GM20000 (cell line): Measurements from ENCODE around the gene C1orf174.

Source experiments
- DNase-seq: peaks from one replicate; pipeline ENCODE4 v3.0.0; 2012; ENCODE audit warnings: low spot score
- CTCF ChIP-seq: IDR thresholded peaks from 2 replicates; pipeline ENCODE4 v1.5.1; 2012; ENCODE audit warnings: mild to moderate bottlenecking, control low read depth; ENCODE audit errors: extremely low read depth, missing control alignments

The C1orf174 gene

GRCh38 chr1:3863231-3863935 is 36.7 kb downstream of the C1orf174 start:
- no peak for DNase-seq
- TF ChIP-seq CTCF = no peak

DNA sequence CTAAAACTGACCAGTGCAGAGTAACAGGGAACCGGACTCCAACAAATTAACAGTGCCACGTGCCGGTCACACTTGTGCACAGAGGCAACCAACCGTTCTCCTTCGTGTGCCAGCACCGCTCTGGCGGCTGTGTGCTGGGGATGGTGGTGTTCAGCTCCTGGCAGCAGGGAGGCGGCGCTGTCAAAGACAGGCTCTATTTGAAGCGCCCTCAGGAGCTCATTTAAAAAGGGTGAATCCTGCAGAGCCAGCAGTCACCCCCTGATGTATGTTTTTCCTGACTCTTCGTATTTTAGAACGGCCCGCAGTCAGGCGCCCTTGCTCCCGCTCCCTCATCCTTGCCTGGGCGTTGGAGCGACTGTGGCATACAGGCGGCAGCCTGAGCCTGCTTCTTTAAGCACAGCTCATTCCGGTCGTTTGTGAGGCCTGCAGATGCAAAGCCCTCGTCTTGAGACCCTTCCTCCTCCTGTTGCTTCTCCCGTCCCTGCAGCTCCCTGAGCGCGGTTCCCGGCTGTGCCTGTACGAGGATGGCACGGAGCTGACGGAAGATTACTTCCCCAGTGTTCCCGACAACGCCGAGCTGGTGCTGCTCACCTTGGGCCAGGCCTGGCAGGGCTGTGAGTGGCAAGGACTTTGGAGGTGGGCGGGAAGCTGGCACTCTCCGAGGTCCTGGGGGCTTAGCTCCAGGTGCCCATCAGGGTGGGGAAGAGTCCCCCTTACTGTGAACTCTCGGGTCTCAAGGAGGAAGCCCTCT is 41.7 kb downstream of the C1orf174 start:
- DNase-seq = no peak
- no peak for TF ChIP-seq CTCF

DNA sequence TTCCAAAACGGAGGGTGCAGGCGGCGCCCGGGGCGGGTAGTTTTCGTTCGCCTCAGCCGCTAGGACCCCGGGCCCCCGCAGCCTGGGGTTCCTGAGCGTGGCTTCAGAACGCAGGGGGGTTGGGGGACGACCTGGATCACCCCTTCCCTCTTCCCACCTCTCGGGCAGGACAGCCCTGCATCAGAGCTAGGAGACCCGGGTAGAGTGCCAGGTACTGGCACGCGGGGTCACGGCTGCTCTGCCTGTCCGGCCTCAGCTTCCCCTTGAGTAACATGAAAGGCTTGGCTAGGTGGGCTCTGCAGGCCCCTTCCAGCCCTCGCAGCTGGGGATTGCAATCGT is 42.3 kb downstream of the C1orf174 start:
- TF ChIP-seq CTCF = no peak

DNA sequence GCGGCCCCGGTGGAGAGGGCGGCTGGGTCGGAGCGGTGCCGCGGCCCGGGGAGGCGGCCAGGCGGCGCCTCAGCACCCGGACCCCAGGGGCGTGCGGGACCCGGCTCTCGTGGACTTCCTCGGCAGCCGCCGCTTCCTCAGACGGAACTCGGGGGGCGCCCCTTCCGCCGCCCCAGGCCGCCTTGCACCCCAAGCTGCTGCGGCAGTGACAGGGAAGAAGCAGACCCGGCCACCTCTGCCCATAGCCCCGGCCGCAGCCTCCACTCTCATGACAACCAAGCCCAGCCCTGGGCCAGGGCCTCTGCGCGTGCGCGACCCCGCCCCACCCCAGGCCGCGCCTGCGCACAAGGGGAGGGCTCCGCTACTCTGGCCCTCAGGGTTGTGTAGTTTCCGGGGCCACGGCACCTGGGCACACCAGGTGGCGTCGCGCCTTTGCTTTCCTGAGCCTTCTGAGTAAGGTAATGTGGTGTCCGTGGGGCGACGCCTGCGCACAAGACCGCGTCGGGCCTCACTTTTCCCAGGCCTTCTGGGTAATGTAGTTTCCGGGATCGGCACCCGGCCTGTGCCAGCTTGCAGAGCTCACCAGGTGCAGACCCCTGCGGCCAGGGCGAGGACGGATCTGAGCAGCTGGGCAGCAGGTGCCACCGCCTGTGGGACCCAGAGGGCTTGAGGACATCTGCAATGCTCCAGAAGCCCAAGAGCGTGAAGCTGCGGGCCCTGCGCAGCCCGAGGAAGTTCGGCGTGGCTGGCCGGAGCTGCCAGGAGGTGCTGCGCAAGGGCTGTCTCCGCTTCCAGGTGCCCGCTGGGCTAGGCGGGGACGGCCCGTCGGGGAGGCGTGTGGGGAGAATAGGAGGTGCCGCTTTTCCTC is 42.9 kb downstream of the C1orf174 start, which contains the start of the genes CEP104 and DFFB:
CEP104 (minus strand) TSS at position 289 of the 868 bp plus-strand sequence. CDS start 4,804 bp downstream, outside the sequence.
DFFB (plus strand) TSS at position 554 of the 868 bp plus-strand sequence; CDS start at position 682, 128 bp downstream.
- peak; percentile 100 for DNase-seq
- TF ChIP-seq CTCF = peak; percentile 48

More for the DNA sequence above, 42.3 kb downstream of the C1orf174 start:
- no peak for DNase-seq

- no peak for DNase-seq
- TF ChIP-seq CTCF = no peak
Measured at GRCh38 chr1:3852711-3853485, 47.2 kb downstream of the C1orf174 start.

- DNase-seq = no peak
- no peak for TF ChIP-seq CTCF
Measured at GRCh38 chr1:3852091-3852490, 48.0 kb downstream of the C1orf174 start.
